Stimulated activated CD4-positive, alpha-beta T cell treated with anti-CD3 and anti-CD28 coated beads, Interleukin-1b, Interleukin-23, amount 100 ng/mL, for 24 hours (primary cell): Measurements from ENCODE around the gene VSTM2B.

Experiments
- DNase-seq, 4 experiments: peaks; one replicate each; pipeline ENCODE4 v3.0.0-alpha.2; 2020; ENCODE audit warnings: low read depth in 4 of 4, low spot score in 1 of 4

The VSTM2B gene

DNA sequence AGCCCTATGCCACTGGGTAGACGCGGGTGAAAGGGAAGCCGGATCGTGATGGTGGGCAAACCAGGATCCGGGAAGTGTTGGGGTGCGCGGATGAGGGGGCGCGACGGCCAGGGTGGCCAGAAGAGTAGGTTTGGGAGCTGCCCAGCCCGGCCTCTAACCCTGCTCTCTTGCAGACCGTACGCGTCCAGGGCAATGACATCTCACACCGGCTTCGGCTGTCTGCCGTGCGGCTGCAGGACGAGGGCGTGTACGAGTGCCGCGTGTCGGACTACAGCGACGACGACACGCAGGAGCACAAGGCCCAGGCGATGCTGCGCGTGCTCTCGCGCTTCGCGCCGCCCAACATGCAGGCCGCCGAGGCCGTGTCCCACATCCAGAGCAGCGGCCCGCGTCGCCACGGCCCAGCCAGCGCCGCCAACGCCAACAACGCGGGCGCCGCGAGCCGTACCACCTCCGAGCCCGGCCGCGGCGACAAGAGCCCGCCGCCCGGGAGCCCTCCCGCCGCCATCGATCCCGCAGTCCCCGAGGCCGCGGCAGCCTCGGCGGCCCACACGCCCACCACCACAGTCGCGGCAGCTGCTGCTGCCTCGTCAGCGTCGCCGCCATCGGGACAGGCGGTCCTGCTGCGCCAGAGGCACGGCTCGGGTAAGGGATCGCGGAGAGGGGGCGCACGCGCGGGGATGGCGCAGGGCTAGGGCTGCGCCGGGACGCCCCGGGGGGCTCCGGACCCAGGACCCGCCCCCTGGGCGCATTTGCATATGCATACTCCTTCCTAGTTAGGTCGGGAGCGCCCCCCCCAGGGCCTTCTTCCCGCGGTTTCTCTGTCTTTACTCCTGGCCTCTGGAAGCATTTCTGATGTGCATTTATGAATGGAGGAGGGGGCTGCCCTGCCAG, 4.1 kb downstream of the VSTM2B start:
- no peak for DNase-seq

DNA sequence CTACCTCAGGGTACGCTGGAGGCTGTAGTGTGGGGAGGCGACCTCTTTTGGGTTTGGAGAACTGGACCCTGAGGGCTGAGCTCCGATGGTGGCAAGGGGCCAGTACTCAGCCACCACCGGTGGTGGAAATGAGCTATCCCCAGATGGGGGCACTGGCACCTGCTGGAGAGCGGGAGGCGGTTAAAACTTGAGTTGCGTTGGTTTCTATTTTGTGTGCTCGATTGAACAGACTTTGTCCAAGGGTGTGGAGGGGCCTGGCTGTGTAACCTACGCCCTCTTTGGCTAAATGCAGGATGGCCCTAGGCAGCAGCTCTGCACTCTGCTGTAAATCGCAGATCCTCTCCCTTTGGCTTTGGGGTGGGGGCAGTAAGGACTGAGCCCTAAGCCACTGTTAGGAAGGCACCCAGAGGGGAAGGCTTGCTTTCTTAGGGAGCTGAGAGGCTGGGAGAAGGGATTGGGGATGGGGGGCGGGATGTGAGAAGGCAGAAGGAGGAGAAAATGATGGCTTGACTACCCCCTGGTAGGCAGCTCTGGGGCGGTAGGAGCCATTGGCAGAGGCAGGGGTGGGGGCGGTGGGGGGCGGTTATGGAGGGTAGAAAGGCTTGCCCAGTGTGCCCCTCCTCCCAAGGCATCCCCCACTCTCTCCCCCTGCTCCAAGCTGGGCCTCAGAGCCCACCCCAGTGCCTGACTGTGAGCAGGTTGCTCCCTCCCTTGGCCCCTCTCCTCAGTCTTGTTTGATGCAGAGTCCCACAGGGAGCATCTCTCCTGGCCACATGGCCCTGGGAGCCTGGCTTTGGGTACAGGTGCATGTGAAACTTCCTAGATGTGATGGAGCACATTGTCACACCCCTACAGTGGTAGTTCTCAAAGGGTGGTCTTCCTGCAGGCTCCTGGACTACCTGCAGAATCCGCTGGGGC, 5.0 kb downstream of the VSTM2B start:
- DNase-seq: no peak

DNA sequence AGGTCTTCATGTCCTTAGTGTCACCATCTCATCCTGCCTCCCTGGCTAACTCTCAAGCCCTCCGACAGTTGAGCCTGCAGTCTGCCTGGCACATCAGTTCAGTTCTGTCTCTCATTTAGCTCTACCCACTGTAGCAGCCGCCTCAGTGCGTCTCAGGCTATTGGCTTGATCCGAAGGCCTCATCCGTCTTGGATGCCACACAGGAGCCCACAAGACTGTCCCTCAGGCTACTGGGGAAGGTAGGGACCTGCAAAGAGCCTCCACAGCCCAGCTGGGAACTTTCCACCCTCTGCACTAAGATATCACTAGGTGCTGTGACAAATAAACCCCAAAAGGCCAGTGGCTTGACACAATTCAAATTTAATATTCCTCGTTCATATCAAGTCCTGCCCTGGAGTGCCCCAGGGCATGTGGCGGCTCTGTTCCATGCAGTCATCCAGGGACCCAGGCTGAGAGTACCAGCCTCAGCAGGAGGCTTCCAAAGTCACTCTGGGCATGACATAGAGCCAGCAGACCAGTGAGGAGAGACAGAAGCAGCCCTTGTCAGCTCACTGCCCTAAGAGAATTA, 5.7 kb downstream of the VSTM2B start:
- DNase-seq: no peak

GRCh38 chr19:29532097-29532496, 6.3 kb downstream of the VSTM2B start:
- no peak for DNase-seq

- DNase-seq: no peak
Observed at GRCh38 chr19:29532956-29533355, 7.2 kb downstream of the VSTM2B start.

- no peak for DNase-seq
Observed at GRCh38 chr19:29533578-29534544, 8.1 kb downstream of the VSTM2B start.

GRCh38 chr19:29535214-29535831, 9.5 kb downstream of the VSTM2B start:
- no peak for DNase-seq

DNA sequence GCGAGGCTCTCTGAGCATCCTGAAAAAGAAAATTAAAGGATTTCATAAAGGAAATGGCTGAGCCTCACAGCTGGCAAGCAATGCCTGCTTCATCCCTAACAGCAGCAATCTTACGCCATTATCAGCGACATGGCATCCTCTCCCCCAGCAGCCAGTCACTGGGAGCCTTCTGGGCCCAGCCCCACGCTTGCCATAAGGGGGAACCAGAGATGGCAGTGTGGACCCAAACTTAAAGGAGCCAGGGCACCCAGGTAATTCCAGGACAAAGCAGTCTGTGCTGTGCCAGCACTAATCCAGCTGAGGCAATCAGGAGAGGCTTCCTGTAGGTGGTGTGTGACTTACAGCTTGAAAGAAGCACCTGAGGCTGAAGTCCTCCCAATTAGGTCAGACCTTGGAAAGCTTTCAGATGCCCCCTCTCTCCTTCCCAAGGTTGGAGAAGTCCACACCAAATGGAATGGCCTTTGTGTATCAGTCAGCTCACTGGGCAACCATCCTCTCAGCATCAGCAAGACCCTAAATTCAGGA, 10.3 kb downstream of the VSTM2B start:
- no peak for DNase-seq

DNA sequence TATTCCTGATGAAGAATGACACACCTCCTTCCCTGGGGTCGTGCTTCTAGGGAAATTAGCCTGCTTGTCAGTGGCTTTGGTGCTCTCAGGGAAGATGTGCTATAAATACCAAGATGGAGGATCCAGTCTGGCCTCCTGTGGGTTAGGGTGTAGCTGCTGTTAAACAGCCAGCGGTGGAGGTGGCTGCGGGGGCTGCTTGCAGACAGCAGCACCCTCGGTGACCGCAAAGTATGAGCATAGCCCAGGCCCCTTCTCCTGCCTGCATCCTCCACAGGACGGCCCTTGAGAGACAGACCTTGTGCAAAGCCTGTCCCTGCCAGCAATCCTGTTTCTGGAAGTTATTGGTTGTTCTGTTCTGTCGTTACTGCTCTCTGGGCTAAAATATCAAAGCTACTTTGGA, 11.4 kb downstream of the VSTM2B start:
- DNase-seq: no peak

DNA sequence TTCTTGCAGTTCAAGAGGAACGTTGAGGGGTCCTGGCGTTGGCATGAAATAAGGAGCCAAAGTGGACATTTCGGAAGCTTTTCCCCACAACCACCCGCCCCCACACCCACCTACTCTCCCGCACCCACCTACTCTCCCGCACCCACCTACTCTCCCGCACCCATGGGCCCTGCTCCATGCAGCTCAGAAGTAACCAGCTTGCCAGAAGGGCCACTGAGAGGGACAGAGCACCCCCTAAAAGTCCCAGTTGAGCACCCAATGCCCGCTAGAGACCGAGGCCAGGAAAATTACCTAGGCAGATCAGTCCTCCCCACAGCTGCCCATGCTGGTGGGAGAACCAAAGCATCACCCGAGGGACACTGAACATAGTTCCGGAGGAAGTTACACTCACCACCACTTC, 11.8 kb downstream of the VSTM2B start:
- no peak for DNase-seq

GRCh38 chr19:29538146-29538545, 12.4 kb downstream of the VSTM2B start:
- DNase-seq: no peak

DNA sequence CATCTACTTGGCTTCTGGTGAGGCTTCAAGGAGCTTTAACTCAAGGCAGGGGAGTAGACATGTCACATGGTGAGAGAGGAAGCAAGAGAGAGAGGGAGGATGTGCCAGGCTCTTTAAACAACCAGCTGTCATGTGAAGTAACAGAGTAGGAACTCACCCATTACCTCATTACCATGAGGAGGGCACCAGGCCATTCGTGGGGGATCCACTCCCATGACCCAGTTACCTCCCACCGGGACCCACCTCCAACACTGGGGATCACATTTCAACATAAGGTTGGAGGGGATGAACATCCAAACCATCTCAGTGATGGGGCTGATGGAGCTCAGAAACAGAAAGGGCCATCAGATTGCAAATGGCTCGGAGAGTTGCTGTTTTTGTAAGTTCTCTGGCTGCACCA, 12.9 kb downstream of the VSTM2B start:
- no peak for DNase-seq

DNA sequence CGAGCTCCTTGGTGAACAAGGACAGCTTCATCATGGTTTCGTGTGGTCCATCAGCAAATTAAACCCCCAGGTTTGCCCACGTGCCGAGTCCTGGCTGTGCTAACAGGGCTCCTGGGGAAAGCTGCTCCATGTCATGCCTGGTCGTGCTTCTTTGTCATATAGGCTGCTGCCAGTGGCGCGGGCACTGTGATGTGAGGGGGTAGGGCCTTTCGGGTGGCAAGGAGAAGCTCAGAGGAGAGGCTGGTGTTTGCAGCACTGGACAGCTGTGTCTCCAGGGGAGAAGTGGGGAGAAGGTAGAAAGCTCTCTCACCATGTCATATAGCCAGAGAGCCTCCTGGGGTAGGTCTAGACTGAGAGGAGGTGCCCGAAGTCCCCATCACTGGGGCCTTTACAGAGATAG, 13.3 kb downstream of the VSTM2B start:
- no peak for DNase-seq

DNA sequence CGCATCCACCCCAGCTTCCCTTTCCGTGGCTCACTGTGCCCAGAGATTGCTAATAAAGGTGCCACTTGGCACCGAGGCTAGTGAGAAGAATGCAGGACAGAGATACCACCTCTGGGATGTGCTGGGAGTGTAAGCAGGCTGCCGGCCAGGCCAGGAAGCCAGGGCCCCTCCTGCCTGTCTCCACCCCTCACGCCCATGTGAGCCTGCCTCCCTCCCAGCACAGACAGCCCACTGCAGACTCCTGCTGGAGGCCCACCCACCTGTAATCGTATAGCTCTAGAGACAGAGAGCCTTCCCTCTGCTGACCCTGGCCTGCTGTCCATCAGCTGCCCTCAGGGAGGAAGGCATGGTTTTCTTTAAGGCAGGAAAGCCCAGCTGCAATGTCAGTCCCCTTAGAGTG, 13.9 kb downstream of the VSTM2B start:
- DNase-seq: no peak

DNA sequence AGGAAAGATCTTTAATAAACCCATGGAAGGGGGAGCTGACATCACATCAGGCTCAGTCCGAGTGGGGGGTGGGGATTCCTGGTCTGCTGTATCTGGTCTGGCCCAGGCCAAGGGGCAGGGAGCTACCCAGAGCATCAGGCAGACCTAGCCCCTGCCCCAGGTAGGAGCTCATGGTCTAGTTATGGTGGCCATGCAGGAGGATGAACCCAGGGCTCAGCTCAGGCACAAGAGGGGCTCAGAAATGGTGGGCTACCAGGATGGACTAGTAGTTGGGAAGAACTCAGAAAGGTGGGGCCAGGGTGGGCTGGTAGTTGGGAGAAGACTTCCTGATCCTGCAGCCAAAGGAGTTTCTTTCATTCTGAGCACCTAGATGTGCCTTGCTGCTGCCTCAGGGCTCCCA, 14.3 kb downstream of the VSTM2B start:
- no peak for DNase-seq

DNA sequence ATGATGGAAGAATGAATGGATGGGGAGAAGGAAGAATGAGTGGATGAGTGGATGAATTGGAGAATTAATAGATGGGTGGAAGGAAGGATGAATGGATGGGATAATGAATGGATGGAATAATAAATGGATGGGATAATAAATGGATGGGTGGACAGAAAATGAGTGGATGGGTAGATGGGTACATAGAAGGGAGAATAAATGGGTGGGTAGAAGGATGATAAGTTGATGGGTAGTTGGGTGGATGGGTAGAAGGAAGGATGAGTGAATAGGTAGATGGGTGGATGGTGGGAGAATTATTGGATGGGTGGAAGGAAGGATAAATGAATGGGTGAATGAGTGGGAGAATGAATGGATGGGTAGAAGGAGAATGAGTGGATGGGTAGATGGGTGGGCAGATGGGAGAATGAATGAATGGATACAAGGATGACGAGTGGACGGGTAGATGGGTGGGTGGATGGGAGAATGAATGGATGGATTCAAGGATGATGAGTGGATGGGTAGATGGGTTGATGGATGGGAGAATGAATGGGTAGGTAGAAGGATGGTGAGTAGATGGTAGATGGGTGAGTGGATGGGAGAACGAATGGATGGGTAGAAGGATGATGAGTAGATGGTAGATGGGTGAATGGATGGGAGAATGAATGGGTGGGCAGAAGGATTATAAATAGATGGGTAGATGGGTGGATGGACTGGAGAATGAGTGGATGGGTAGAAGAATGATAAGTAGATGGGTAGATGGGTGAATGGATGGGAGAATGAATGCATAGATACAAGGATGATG, 15.9 kb downstream of the VSTM2B start:
- no peak for DNase-seq

DNA sequence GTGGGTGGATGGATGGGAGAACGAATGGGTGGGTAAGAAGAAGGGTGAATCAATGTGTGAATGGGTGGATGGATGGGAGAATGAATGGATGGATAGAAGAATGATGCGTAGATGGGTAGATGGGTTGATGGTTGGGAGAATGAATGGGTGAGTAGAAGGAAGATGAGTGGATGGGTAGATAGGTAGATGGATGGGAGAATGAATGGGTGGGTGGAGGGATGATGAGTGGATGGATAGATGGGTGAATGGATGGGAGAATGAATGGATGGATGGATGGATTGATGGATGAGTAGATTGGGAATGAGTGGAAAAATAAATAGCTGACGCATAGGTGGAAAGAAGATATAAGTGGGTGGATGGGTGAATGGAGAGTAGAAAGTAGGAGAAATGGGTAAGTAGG, 16.5 kb downstream of the VSTM2B start:
- no peak for DNase-seq

- DNase-seq: no peak
Observed at GRCh38 chr19:29542776-29543175, 17.0 kb downstream of the VSTM2B start.

GRCh38 chr19:29543381-29543780, 17.6 kb downstream of the VSTM2B start:
- no peak for DNase-seq
